GOT3 (cell line): ENCODE results near the gene TEX52.

Experiments used
- DNase-seq: peaks from one replicate; lab custom pipeline; 2025; ENCODE audit warnings: mixed read lengths; lab: John Stamatoyannopoulos, UW

Gene TEX52

GRCh38 chr12:2832550-2833127 is 24.2 kb downstream of the TEX52 start:
- DNase-seq = no peak

GRCh38 chr12:2829275-2829674 is 27.6 kb downstream of the TEX52 start:
- no peak for DNase-seq

- DNase-seq = no peak
These were observed 29.9 kb downstream of the TEX52 start for GRCh38 chr12:2826721-2827515.

GRCh38 chr12:2826036-2826435 is 30.8 kb downstream of the TEX52 start:
- DNase-seq = no peak

GRCh38 chr12:2825132-2825531 is 31.7 kb downstream of the TEX52 start:
- DNase-seq = no peak

- DNase-seq = no peak
These were observed 32.3 kb downstream of the TEX52 start for GRCh38 chr12:2824541-2824940.

DNA sequence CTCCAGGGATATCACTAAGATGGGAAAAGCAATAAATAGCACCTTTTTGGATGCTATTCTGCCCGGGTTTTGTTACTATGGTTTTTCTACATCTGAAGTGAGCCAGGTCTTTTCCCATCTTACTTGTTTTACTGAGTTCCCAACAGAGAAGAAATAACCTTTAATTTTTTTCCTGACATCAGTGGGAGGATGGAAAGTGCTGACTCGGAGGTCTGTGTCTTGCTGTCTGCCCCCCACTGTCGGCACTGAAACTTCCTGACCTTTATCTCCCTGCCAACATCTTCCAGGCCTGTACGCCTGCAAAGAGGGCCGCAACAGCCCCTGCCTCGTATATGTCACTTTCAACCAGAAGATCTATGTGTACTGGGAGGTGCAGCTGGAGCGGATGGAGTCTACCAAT is 33.4 kb downstream of the TEX52 start:
- no peak for DNase-seq

GRCh38 chr12:2820432-2820831 is 36.4 kb downstream of the TEX52 start:
- DNase-seq = no peak

DNA sequence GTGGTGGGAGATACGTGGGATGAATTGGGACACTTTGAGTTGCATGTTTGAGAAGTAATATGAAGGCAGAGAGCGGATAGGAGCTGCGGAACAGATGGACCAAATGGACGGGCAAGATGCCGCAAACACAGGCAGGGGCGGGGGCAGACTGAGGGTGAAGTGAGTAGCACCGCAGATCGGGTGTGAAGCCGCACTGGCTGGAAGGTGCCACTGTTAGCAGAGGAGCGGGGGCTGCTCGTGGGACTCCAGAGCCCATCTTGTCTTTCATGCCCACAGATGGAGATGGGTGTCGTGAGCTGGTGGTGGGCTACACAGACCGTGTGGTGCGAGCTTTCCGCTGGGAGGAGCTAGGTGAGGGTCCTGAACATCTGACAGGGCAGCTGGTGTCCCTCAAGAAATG is 37.0 kb downstream of the TEX52 start:
- DNase-seq = no peak

- no peak for DNase-seq
These were observed 43.3 kb downstream of the TEX52 start for GRCh38 chr12:2813214-2814185.

- peak; percentile 91 for DNase-seq
These were observed 44.3 kb downstream of the TEX52 start, which contains the start of gene ITFG2 for GRCh38 chr12:2812290-2813213. Gene ITFG2, plus strand, starts transcription at chr12:2812668. Its CDS starts 93 bp downstream, at chr12:2812761.

DNA sequence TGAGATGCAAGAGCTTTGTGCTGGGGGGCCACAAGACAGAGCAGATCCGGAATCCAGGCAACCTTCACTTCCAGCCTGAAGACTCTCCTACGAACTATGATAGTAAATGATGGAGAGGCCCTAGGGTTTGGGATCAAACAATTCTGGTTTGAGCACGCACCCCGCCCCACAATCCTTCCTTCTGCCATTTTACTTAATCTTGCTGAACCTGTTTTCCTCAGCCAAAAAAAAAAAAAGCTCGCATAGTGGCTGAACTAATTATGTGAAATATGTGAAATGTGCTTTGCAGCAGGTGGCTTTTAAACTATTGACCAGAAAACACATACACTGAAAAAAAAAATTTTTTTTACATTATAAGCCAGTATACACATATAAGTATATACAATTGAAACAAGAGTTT is 45.0 kb downstream of the TEX52 start:
- DNase-seq = no peak

DNA sequence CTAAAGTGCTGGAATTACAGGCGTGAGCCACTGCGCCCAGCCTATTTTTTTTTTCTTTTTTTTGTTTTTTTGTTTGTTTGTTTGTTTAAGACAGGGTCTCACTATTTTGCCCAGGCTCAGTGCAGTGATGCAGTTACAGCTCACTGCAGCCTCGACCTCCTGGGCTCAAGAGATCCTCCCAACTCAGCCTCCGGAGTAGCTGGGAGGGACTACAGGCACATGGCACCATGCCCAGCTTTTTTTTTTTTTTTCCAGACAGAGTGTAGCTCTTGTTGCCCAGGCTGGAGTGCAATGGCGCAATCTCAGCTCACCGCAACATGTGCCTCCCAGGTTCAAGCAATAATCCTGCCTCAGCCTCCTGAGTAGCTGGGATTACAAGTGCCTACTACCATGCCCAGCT is 50.1 kb downstream of the TEX52 start:
- DNase-seq = no peak

- no peak for DNase-seq
These were observed 51.7 kb downstream of the TEX52 start for GRCh38 chr12:2805143-2805520.

- DNase-seq = no peak
These were observed 52.3 kb downstream of the TEX52 start for GRCh38 chr12:2804393-2805142.

GRCh38 chr12:2803635-2804392 is 53.0 kb downstream of the TEX52 start:
- DNase-seq = no peak

DNA sequence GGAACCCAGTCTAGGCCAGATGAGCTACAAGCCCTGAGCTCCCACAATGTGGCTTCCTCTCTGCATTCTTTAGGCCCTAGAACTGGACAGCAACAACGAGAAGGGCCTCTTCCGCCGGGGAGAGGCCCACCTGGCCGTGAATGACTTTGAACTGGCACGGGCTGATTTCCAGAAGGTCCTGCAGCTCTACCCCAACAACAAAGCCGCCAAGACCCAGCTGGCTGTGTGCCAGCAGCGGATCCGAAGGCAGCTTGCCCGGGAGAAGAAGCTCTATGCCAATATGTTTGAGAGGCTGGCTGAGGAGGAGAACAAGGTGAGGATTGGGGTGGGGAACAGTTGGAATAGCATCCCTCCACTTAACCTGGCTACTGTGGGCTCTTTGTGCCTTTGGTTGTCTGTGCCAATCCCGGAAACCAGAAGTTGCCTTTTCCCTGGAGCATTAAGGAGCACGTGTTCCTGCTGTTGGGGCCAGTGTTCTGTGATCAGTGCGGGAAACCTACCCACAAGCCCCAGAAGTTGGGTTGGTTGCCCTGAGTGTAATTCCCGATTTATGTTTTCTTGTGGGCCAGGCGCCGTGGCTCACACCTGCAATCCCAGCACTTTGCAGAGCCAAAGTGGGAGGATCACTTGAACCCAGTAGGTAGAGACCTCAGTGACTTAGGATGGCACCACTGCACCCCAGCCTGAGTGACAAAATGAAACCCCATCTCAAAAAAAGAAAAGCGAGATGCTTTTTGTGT is 55.6 kb downstream of the TEX52 start:
- no peak for DNase-seq

DNA sequence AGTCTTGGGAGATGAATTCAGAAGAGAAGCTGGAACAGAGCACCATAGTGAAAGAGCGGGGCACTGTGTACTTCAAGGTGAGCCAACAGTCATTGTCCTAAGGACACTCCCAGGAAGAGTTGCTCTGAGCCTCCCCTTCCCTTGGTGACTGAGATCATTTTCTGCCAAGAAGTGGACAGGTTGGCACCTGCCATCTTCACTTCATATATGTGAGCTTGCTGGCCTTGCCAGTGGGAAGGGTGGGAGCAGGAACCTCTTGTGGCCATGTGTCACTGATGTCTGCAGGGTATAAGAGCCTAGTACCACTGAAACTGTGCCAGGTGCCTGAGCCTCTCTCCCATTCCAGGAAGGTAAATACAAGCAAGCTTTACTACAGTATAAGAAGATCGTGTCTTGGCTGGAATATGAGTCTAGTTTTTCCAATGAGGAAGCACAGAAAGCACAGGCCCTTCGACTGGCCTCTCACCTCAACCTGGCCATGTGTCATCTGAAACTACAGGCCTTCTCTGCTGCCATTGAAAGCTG is 56.7 kb downstream of the TEX52 start:
- DNase-seq = no peak
